Breast epithelium (tissue), 4 donors: ENCODE data around the gene HIPK1. TPM values are rescaled to one million over a fixed set of nuclear protein-coding genes. Genes with fewer than 3 reads are reported as not detected.

Experiments
- DNase-seq, 2 donors: peaks; one replicate each; pipeline ENCODE4 v3.0.0-alpha.2; 2019; ENCODE audit warnings: low spot score in 2 of 2
- H3K27ac ChIP-seq, 2 donors: fragments of 200-600 bp; sonication (generic) in 1 of 2; one replicate each; pipeline ENCODE4 v1.5.1; 2016 to 2019; ENCODE audit warnings: mild to moderate bottlenecking in 1 of 2
- H3K27me3 ChIP-seq, 2 donors: fragments of 200-600 bp; sonication (generic) in 1 of 2; one replicate each; pipeline versions ENCODE4 v1.5.1 to v1.6.0; 2017 to 2019; ENCODE audit warnings: control low read depth in 1 of 2, mild to moderate bottlenecking in 1 of 2
- H3K36me3 ChIP-seq: fragments of 200-600 bp; one replicate; pipeline ENCODE4 v1.5.1; 2019
- H3K4me1 ChIP-seq, 2 donors: fragments of 200-600 bp; sonication (generic); one replicate each; pipeline ENCODE4 v1.5.1; 2016 to 2019; ENCODE audit warnings: control low read depth in 1 of 2
- H3K4me3 ChIP-seq, 3 donors: fragments of 200-600 bp; sonication (generic); 1 replicate in 2 of 3; 2 replicates in 1 of 3; pipeline ENCODE4 v1.5.1; 2016 to 2019; ENCODE audit warnings: mild to moderate bottlenecking in 3 of 3, moderate library complexity in 2 of 3
- H3K9me3 ChIP-seq, 2 donors: fragments of 200-600 bp; sonication (generic) in 1 of 2; one replicate each; pipeline ENCODE4 v1.5.1; 2016 to 2019; ENCODE audit warnings: control low read depth in 1 of 2
- POLR2A ChIP-seq: fragments of 450-650 bp; IDR thresholded peaks from one replicate; pipeline ENCODE4 v1.6.1; 2016; ENCODE audit warnings: antibody characterized with exemption, mild to moderate bottlenecking, moderate library complexity
- POLR2AphosphoS5 ChIP-seq, 3 donors: sonication (generic); formaldehyde crosslinking; IDR thresholded peaks; one replicate each; pipeline ENCODE4 v1.6.1; 2017; ENCODE audit warnings: antibody characterized with exemption in 3 of 3
- intact Hi-C: fragments of 100-400 bp; cut with DNase I; formaldehyde crosslinking; loops from one replicate; pipeline ENCODE4 v1.15.1; 2023; ENCODE audit warnings: low total_unique reads
- total RNA-seq, 3 donors: library from RNA; depleted of rRNA; stranded (reverse); fragments of >200 nt; gene quantifications; one replicate each; pipeline ENCODE4 v1.1.0, GENCODE V29; 2016
- TF ChIP-seq, protein P1 (sequence below), 3 donors: fragments of 450-650 bp; IDR thresholded peaks; one replicate each; pipeline ENCODE4 v1.5.1; 2016 to 2017; ENCODE audit warnings: antibody characterized with exemption in 3 of 3, mild to moderate bottlenecking in 3 of 3, moderate library complexity in 3 of 3

HIPK1 gene
- total RNA-seq, 3 donors from 2014 or later, result 46.9 to 66.2 (median 57.8) TPM

DNA sequence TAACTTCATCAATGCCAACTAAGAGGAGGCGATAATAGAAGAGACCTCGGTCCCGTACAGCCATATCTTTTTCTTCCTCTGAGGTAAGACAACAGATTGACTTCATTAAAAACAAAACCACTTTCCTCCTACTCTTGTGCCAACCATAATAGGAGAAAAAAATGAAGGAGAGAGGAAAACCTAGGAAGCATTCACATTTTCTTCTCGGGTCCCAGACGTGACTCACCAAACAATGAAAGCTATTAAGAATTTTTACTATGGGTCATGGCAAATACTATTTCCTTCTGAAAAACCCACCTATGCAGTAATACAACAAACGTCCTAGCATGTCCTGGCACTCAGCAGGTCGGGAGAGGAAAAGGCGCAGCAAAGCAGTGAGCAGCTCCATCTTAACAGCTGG lies 33.2 kb upstream of the HIPK1 start:
- Histone ChIP-seq H3K27ac (no peak overlapping the region), H3K36me3 (no peaks in the 10 kb centered on the region), H3K27me3 (no peaks in the 10 kb centered on the region), H3K9me3 (no peaks in the 10 kb centered on the region), H3K4me1 (no peaks in the 10 kb centered on the region), H3K4me3 (no peak overlapping the region)
- no peak for DNase-seq
- no peak for TF ChIP-seq POLR2A
- TF ChIP-seq, protein P1, sequence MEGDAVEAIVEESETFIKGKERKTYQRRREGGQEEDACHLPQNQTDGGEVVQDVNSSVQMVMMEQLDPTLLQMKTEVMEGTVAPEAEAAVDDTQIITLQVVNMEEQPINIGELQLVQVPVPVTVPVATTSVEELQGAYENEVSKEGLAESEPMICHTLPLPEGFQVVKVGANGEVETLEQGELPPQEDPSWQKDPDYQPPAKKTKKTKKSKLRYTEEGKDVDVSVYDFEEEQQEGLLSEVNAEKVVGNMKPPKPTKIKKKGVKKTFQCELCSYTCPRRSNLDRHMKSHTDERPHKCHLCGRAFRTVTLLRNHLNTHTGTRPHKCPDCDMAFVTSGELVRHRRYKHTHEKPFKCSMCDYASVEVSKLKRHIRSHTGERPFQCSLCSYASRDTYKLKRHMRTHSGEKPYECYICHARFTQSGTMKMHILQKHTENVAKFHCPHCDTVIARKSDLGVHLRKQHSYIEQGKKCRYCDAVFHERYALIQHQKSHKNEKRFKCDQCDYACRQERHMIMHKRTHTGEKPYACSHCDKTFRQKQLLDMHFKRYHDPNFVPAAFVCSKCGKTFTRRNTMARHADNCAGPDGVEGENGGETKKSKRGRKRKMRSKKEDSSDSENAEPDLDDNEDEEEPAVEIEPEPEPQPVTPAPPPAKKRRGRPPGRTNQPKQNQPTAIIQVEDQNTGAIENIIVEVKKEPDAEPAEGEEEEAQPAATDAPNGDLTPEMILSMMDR (IDR thresholded peaks at IDR 0.05), result no peak
- no peak for TF ChIP-seq POLR2AphosphoS5 (IDR thresholded peaks at IDR 0.05)
- intact Hi-C loops, result no loop called here

DNA sequence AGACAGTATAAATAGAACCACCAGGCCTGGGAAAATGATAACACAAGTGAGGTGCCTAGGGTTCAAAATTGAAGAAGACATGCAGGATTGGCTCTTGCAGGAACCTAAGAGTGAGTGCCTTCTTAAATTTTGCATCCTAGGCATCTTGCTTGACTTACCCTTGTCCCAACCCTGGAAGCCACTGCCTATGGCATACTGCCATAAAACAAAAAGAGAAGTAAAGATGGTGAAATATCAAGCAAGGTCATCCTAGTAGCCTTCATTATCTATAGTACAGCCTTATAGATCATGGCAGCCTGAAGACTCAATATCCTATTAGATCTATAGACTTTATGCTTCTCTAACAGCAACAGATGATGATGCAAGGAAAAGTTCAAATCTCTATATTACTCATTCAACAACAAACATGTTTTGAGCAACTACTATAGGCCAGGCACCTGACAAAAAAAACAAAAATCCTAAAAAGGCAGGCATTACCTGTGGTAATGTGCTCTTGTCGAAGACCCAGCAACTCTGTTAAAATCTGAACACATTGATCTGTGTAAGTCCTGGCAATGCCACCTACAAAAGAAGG lies 30.8 kb upstream of the HIPK1 start:
- peaks cover 0 to under 1% of the 10 kb centered on the region in 2 donors for H3K4me1 ChIP-seq
- TF ChIP-seq, protein P1 (IDR thresholded peaks at IDR 0.05), result no peak
- TF ChIP-seq POLR2A, result no peak
- TF ChIP-seq POLR2AphosphoS5 (IDR thresholded peaks at IDR 0.05), result no peak
- intact Hi-C loops, result no loop called here
- DNase-seq, result no peak
- H3K9me3 ChIP-seq, result no peaks in the 10 kb centered on the region
- H3K4me3 ChIP-seq, result no peak overlapping the region
- H3K27me3 ChIP-seq, result no peaks in the 10 kb centered on the region
- no peak overlapping the region for H3K27ac ChIP-seq
- H3K36me3 ChIP-seq, result no peaks in the 10 kb centered on the region

DNA sequence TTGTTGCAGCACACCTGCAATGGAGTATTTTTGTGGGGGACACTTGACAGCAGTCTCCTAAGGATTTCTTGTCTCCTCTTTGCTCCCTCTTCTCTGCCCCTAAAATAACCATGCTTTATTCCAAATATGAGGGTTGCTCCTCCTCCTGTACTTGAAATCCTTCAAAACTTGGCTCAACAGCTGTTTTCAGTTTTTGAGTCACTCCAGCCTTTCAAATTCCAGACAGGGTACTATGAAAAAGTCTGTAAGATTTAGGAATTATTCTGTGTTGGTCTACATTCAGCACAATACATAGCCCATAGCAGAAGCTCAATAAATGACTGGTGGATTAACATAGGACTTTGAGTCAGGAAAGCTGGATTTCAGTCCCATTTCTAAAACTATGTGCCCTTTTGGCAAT lies 30.0 kb upstream of the HIPK1 start:
- Histone ChIP-seq H3K4me3 (no peak overlapping the region), H3K36me3 (no peaks in the 10 kb centered on the region), H3K4me1 (peaks cover 0 to 4% of the 10 kb centered on the region in 2 donors), H3K27ac (no peak overlapping the region), H3K9me3 (no peaks in the 10 kb centered on the region), H3K27me3 (no peaks in the 10 kb centered on the region)
- TF ChIP-seq POLR2A (no peak), POLR2AphosphoS5 (IDR thresholded peaks at IDR 0.05) (no peak)
- TF ChIP-seq, protein P1 (IDR thresholded peaks at IDR 0.05), result no peak
- intact Hi-C loops, result no loop called here
- no peak for DNase-seq

DNA sequence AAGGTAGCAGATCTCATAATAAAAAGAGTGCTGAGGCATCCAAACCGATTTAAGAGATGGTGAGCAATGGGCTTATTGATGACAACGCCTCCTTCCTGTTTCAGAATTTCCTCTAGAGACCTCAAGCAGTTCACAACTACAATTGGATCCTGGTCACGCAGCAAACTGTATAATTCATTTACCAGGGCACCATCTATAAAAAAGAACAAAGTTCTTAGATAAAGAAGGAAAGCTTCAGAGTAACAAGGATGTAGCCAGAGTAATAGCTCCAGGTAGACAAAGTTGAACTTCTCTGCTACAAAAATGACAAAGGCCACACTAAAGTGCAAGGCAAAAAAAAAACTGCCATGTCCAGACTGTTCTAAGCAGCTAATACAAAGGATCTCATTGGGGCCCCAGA lies 27.9 kb upstream of the HIPK1 start:
- H3K4me1 ChIP-seq, result peaks cover 0 to 4% of the 10 kb centered on the region in 2 donors
- H3K9me3 ChIP-seq, result no peaks in the 10 kb centered on the region
- intact Hi-C loops, result no loop called here
- no peak overlapping the region for H3K4me3 ChIP-seq
- TF ChIP-seq POLR2A (no peak), POLR2AphosphoS5 (IDR thresholded peaks at IDR 0.05) (no peak)
- TF ChIP-seq, protein P1 (IDR thresholded peaks at IDR 0.05), result no peak
- no peak overlapping the region for H3K27ac ChIP-seq
- no peaks in the 10 kb centered on the region for H3K36me3 ChIP-seq
- H3K27me3 ChIP-seq, result no peaks in the 10 kb centered on the region
- DNase-seq, result no peak

DNA sequence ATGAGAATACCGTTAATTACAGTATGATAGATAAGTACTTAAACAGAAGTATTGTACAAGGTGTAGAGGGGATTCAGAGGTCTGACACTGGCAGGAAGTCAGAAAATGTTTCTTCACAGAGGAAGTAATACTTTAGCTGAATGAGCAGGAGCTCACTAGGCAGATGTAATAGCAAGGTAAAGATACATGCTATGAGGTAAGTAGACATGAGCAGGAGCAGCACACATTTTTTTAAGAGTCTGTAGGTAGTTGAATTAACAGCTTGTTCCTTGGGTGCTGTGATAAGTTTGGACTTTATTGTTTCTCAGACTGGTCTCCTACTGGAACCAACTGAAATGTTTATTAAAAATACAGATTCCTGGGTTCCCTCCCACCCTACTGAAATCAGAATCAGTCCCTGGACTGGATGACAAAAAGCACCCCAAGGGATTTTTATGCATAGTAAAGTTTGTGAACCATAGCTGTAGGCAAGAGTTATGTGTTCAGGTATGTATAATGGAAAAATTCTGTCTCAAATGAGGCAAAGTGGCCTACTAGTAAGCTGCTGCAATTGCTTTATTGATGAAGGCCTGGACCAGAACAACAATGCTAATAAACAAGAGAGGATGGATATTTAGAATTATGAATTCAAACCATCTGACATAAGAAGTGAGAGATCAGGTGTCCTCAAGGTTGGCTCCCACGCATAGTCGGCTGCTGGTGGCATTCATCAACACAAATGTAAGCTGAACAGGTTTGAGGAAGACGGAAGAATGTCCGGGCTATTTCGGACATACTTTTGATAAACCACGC lies 25.4 kb upstream of the HIPK1 start:
- Histone ChIP-seq H3K4me3 (peak overlapping the region; percentile 66 to 91 (median 67)), H3K4me1 (peaks cover 0 to 4% of the 10 kb centered on the region in 2 donors), H3K27ac (peak overlapping the region; percentile 89 to 92), H3K9me3 (no peaks in the 10 kb centered on the region), H3K36me3 (no peaks in the 10 kb centered on the region), H3K27me3 (no peaks in the 10 kb centered on the region)
- intact Hi-C loops, result no loop called here
- TF ChIP-seq POLR2AphosphoS5 (IDR thresholded peaks at IDR 0.05) (no peak), POLR2A (no peak)
- TF ChIP-seq, protein P1 (IDR thresholded peaks at IDR 0.05), result no peak
- no peak for DNase-seq
